ENCODE data around the gene ISG15.
"Not testable (repeated sequence)": the region's sequence is repeated elsewhere in the genome, so short reads cannot be mapped to it uniquely, and the experiment has no call there.

Gene ISG15

DNA sequence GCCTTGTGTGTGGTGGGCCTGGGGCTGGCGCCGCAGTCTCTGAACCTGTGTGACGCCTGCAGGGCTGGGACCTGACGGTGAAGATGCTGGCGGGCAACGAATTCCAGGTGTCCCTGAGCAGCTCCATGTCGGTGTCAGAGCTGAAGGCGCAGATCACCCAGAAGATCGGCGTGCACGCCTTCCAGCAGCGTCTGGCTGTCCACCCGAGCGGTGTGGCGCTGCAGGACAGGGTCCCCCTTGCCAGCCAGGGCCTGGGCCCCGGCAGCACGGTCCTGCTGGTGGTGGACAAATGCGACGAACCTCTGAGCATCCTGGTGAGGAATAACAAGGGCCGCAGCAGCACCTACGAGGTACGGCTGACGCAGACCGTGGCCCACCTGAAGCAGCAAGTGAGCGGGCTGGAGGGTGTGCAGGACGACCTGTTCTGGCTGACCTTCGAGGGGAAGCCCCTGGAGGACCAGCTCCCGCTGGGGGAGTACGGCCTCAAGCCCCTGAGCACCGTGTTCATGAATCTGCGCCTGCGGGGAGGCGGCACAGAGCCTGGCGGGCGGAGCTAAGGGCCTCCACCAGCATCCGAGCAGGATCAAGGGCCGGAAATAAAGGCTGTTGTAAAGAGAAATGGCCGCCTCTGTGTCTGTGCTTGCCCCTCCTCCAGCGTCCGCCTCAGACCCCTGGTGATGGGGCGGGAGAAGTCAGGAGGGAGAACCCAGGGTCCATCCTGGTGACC, 788 bp downstream of the ISG15 start:
- no peak for DNase-seq (ENCODE audit: low spot score)

DNA sequence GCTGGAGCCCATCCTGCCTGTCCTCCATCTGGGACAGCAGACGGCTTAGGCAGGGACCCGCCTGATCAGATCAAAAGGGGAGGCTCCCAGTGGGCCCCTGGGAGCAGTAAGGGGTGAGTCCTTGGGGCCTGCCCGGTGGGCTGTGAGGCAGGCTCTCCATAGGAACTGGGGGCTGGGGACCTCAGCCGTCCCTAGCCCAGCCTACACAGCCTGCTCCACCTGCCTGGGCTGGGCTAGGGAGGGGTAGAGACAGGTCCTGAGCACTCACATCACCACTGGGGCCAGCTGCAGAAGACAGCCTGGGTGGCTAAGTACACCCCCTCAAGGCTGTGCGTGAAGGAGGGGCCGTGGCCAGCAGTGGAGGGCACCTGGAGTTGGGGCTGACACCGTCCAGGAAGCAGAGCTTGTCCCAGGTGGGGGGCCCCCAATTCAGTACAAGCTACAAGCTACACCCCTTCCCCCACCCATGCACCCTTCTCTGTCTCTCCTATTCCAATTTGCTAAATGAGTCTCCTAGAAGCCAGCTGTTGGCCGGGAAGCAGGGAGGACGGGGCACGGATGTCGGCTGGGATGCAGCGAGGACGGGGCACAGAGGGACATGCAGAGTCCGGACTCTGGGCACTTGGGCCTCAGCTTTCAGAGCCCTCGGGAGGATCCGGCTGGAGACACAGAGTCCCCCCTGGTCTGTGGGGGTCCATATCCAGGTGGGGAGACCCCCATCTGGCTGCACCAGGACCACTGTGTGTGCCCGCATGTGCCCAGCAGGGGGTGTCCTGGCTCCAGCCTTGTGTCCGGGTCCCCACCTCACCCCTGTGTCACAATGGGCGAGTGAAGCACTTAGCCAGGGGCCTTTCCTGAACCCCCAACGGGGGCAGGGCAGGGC, 1.7 kb downstream of the ISG15 start:
- no peak for DNase-seq (ENCODE audit: low spot score)

DNA sequence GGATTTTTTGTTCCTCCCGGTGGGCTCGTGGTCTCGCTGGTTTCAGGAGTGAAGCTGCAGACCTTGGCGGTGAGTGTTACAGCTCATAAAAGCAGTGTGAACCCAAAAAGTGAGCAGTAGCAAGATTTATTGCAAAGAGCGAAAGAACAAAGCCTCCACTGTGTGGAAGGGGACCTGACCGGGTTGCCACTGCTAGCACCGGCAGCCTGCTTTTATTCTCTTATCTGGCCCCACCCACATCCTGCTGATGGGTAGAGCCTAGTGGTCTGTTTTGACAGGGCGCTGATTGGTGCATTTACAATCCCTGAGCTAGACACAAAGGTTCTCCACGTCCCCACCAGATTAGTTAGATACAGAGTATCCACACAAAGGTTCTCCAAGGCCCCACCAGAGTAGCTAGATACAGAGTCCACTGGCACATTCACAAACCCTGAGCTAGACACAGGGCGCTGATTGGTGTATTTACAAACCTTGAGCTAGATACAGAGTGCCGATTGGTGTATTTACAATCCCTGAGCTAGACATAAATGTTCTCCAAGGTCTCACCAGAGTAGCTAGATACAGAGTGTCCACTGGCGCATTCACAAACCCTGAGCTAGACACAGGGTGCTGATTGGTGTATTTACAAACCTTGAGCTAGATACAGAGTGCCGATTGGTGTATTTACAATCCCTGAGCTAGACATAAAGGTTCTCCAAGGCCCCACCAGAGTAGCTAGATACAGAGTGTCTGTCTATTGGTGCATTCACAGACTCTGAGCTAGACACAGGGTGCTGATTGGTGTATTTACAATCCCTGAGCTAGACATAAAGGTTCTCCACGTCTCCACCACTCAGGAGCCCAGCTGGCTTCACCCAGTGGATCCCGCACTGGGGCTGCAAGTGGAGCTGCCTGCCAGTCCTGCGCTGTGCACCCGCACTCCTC, 4.4 kb downstream of the ISG15 start:
- DNase-seq (ENCODE audit: low spot score): not testable (repeated sequence)

DNA sequence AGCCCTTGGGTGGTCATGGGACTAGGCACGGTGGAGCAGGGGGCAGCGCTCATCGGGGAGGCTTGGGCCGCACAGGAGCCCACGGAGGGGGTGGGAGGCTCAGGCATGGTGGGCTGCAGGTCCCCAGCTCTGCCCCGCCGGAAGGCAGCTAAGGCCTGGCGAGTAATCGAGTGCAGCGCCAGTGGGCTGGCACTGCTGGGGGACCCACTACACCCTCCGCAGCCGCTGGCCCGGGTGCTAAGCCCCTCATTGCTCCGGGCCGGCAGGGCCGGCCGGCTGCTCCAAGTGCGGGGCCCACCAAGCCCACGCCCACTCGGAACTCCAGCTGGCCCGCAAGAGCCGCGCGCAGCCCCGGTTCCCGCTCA, 5.0 kb downstream of the ISG15 start:
- not testable (repeated sequence) for DNase-seq (ENCODE audit: low spot score)

DNA sequence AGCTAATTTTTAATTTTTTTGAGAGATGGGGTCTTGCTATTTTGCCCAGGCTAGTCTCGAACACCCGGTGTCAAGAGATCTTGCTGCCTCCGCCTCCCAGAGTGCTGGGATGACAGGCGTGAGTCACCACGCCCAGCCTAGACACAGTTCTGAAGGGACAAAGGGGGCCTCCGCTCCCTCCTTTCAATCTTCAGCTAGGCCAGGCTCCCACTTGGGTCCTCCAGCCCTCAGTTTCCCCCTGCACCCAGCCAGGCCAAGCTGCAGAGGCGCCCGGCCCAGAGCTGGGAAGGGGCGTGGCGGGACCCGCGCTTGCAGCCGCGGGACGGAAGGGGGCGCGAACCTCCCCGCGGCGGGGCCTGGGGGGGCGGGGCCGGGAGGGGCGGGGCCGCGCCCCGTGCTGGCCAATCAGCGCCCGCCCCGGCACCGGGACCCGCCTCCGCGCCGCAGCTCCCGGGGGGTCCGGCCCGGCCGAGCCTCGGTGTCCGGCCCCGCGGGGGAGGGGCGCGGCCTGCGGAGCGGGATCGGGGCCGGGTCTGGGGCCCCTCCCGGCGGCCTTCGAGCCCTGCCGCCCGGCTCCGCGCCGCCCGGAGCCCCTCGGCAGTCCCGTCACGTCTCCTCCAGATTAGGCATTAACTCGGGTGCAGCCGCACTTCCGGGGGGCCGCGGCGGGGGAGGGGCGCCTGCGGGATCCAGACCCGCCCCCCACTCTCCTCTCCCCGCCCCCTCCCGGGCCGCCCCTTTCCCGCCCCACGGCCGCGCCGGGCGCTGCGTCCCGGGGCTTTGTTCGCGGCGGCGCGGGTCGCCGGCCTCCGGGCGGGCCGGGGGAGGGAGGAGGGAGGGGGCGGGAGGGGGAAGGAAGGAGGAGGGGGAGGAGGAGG, 6.1 kb downstream of the ISG15 start:
- DNase-seq (ENCODE audit: low spot score): peak; percentile 88

DNA sequence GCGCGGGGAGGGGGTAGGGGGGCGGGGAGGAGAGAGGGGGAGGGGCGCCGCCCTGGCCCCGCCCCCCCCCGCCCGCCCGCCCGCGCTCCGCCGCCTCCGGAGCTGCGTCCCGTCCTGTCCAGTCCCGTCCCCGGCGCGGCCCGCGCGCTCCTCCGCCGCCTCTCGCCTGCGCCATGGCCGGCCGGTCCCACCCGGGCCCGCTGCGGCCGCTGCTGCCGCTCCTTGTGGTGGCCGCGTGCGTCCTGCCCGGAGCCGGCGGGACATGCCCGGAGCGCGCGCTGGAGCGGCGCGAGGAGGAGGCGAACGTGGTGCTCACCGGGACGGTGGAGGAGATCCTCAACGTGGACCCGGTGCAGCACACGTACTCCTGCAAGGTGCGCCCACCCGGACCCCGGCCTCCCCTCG, 6.7 kb downstream of the ISG15 start, which contains the start of gene AGRN:
Gene AGRN (plus strand): TSS at position 121 of the 405 bp plus-strand sequence. CDS start 53 bp downstream, at position 174.
- peak; percentile 73 for DNase-seq (ENCODE audit: low spot score)

DNA sequence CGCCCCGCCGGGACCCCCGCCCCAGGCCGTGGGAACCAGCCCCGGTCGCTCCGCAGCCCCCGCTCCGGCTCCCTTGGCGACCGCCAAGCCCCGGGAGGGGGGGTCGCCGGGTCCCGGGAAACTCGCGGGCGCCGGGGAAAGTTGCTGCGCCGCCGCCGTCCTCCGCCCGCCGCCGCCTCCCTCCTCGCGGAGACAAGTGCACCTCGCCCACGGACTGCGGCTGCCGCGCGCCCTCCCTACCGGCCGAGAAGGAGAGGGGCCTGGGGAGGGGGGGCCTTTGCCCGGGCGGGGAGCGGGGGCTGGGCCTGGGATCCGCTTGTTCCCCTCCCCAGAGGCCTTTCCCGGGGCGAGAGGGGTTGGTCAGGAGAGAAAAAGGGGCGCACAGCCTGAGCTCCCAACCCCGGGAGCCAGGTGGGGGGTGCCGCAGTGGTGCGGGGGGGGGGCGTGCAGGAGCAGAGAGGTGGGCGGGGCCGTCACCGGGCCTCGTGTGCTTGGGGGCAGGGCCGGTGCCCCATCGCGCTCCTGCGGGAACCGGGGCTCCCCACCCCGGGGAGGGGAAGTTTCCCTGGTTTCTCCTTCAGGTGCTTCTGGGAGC, 7.2 kb downstream of the ISG15 start:
- no peak for DNase-seq (ENCODE audit: low spot score)

DNA sequence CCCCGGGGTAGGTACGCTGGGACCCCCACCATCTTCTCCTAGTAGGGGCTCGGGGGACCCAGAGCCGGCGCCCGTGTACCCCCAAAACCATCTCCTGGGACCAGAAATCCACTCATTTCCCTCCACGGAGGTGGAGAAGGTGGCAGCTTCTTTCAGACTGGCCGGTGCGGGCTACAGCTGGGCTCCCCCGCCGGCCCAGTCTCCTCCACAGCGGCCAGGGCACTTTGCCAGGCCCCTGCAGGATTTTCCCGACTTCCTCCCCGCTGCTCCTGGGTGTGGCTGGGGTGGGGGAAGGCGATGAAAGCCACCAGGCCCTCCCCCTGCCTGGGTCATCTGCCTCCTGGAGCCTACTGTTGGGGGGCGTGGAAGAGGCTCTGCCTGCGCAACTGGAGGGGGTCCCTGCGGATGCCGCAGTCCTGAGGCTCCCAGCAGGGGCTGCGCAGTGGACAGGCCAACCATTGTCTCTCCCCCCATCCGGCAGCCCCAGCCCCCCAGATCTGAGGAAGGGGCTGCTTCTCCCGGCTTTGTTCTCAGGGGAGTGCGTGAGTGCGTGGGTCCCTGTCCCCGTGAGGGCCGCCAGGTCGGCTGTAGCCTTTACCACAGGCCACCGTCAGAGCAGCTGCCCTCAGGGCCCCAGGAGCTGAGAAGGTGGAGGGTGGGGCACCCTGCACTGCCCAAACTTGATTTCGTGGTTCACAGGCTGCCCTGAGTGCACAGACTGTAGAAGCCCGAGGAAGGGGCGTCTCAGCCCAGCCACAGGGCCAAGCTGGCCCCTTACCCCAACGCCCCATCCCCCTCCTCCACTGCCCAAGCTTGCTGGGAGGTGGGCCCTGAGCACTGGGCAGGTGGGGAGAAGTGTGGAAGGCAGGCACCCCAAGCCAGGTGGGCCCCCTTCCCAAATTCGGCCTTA, 8.0 kb downstream of the ISG15 start:
- no peak for DNase-seq (ENCODE audit: low spot score)

DNA sequence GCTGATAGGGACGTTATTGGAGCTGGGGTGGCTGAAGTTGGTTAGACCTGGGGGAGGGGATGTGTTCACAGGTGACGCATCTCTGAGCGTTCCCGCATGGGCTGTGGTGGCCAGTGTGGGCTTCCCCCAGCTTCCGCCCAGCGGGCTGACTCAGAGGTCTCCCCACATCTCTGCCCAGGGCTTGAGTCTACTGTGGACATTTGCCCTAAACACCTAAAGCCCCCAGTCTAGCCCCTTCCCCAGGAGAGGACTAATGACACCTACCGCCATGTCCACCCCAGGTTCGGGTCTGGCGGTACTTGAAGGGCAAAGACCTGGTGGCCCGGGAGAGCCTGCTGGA, 8.6 kb downstream of the ISG15 start:
- DNase-seq (ENCODE audit: low spot score): no peak

DNA sequence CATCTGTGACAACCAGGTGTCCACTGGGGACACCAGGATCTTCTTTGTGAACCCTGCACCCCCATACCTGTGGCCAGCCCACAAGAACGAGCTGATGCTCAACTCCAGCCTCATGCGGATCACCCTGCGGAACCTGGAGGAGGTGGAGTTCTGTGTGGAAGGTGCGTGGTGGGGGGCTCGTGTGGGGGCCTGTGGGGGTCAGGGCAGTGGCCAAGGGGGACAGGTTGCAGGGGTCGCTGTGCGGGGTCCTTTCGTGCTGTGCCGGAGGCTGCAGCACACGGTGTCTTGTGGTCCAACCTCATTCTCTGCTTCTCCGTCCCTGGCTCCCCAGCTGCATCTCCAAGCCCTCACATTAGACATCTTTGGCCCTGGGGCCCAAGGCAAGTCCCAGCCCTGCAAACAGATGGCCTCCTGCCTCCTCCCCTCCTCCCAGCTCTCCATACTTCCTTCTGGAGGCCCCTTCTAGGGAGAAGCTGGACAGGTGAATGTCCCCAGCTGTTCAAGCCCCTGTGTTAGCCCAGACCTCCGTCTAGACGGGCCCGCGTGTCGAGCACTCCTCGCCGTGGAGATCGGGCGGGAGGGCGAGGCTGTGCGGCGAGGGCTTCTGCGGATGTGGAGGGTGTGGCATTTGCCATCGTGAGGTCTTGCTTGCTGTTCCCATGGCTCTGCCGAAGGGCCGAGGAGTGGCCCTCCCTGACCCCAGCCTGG, 9.2 kb downstream of the ISG15 start:
- no peak for DNase-seq (ENCODE audit: low spot score)

DNA sequence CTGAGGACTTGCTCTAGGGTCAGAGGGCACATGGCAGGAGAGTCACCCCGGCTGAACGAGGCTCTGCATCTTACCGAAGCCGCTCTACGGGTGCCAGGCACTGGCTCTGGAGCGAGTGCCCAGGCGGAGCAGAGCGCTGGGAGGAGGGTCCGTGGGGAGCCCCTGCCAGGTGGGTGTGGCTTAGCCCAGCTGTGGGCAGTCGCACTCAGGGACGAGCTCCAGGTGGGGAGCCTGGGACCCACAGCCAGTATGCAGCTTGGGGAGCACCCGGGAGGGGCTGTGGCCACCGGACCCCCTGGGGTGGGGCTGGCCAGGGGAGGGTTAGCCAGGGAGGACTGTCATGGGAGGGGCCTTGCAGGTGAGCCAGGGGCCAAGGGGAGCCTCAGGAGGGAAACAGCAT, 10.4 kb downstream of the ISG15 start:
- DNase-seq (ENCODE audit: low spot score): no peak

DNA sequence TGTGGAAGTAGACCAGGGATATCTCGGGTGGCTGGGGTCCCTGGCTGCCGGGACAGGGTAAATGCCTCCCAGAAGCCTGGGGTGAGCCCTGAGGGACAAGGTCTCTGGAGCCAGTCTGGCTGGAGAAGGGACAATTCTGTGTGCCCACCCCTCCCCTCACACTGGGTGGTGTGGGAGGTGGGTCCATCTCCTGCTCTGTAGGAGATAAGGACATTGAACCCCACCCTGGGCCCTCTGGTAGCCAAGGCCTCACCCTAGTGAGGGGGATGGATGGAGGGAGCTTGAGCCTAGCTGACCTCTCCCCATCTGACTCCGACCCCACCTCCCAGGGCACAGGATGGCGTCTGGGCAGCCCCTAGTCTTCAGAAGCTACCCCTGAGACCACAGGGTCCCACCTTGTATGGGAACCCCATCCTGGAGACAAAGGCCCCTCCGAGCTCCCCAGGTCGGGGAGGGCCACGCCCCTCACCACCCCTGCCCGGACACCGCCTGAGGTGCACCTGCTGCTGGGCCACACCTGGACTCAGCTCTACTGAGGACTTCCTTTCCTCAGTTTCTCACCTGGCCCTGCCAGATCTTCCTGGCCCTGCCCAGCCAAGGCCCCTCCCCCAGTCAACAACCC, 11.0 kb downstream of the ISG15 start:
- no peak for DNase-seq (ENCODE audit: low spot score)

DNA sequence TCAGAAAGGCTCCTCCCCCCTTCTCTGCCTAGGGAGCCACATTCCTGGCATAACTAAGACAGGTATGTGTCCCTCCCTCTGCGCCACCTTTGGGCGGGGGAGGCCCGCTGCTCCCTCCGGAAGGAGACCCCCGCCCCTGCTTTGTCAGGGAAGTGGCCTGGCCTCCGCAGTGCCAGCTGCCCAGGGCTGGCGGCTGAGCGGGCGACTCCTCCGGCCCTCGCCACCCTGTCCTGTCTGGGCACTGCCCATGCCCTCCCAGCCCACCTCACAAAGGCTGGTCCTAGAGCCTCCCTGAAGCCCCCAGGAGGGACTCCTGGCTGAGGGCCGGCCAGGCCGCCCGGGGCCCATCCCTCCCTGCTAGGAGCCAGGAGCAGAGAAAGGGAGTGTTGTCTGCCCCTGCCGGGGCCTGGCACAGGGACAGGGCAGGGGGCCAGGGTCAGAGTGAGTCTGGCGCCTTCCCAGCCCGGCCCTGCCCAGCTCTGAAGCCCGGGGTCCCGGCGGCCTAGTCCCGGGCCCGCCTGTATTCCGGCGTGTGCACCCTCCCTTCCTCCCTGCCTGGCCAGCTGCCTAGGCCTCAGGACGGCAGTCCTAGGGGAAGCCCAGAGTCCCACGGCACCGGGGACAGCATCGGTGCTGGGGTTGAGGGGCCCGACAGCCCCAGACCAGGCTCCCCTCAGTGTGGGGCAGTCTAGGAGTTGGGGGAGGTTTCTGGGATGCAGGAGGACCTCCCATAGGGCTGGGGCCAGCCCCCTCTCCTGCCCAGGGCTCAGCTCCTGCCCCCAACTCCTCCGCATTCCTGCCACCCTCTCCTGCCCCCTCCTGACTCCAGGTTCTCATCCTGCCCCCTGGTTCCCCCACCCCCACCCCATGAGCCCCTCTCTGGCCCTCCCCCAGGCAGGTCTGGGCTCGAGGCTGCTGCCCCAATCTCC, 11.7 kb downstream of the ISG15 start:
- peak; percentile 67 for DNase-seq (ENCODE audit: low spot score)

DNA sequence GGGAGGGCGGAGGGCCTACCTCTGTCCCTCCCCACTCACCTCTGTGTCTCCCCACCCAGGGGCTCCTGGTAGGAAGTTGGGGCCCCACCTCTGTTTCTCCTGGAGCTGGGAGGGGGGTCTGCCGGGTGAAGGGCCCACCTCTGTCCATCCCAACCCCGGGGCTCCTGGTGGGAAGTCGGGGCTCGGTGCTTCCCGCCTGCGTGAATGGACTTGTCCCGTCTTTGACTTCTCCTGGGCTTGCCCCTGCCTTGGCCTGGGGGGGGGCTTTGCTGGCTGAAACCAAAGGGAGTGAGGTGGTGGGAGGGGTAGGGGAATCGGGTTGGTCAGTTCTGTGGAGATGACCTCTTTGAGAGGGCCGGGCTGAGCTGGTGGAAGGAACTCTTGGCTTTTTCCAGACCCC, 12.4 kb downstream of the ISG15 start:
- no peak for DNase-seq (ENCODE audit: low spot score)

DNA sequence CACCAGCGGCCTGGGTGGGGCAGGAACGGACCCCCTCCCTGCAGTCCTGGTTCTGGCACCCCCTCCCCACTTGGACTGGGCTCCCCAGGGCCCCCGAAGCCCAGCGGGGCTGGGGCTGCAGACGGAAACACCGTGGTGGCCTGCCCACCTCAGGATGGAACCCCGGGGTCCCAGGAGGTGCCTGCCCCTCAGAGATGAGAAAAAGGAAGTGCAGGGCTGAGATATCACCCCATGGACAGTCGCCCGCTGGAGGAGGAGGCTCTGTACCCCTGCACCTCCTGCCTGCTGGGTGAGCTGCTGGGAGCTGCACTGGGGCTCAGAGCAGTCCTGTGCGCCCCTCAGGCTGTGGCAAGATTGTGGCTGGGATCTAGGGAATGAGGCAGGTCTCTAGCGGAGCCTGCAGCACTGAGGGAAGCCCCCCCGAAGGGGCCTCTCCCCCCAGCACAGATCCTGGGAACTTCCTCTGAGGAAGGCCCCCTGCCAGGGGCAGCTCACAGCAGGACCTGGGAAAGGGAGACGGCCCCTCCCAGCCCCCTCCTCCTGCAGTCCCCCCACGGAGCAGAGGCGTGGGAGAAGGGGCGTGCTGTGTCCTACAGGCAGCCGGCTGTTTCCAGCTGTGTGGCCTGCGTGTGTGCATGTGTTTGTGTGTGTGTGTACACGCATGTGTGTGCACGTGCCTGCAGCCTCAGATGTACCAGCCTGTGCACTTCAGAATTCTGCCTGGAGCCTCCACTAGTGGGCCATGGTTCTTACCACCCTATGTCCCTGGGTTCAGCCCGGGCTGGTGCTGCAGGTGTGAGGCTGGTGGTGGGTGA, 13.5 kb downstream of the ISG15 start:
- no peak for DNase-seq (ENCODE audit: low spot score)

DNA sequence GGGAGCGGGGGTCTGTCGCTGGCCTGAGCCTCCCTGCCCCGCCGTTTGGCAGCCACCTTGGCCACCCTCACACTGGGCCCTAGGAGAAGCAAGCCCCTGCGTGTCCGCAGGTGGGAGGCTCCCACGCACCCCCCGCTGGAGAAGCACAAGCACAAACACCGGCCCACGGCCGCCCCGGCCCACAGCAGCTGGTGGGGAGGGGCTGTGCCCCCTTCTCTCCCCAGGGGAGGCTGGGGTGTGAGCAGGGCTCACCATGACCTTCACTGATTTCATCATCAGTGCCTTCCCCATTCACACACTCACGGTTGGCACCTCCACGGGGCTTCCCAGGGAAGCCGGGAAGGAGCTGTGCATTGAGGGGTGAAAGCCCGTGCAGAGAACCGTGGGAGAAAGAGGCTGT, 14.5 kb downstream of the ISG15 start:
- no peak for DNase-seq (ENCODE audit: low spot score)

Measured in iPS-NIHi11 (cell line).